Activated CD8-positive, alpha-beta memory T cell treated with anti-CD3 and anti-CD28 coated beads, Interleukin-2, amount 50 U/mL, for 1 hour (primary cell): ENCODE data around the gene LRRC4C.

Source experiments
- DNase-seq: peaks from one replicate; pipeline ENCODE4 v3.0.0-alpha.2; 2020; ENCODE audit errors: extremely low read depth

Gene LRRC4C

DNA sequence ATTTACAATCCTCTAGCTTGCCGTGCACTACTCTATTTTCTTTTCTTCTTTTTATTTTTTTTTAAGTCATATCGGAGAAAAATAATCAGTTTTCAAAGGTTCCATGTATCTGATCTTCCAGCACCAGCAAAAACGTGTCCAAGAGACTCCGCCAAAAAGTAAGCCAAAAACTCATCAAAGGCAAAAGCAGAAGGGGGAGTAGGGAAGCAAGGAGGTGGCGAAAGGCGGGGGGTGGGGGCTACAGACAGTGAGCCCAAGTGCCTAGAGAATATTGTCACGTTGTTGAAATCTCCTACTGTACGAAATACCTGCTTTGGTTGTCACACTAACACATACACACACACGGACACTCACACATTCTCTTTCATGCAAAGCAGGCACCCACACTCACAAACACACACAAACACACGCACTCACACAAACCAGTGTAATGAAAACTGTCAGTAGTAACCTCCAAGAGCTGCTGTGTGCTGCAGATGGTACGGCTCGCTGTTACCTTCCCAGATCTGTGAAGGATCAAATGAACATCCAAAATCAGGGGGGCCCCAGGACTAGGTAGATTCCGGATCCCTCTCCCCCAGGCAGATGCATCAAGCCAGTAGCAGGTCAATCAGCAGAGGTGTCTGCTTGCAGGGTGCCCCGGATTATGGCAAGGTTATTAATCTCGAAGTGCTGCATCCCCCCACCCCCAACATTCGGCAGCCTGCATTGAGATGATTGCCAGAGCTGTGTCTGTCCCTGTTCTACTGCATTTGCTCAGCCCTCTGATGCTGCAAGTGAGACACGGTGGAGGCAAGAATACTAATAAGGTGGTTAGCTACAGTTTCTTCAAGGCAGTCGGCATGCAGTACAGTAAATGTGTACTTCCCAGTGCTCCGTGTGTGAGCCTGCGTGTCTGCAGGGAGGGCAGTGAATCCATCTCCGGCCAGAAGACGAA lies at the start of gene LRRC4C:
Gene LRRC4C (minus strand): TSS at position 188 of the 937 bp plus-strand sequence.
- no peak for DNase-seq

DNA sequence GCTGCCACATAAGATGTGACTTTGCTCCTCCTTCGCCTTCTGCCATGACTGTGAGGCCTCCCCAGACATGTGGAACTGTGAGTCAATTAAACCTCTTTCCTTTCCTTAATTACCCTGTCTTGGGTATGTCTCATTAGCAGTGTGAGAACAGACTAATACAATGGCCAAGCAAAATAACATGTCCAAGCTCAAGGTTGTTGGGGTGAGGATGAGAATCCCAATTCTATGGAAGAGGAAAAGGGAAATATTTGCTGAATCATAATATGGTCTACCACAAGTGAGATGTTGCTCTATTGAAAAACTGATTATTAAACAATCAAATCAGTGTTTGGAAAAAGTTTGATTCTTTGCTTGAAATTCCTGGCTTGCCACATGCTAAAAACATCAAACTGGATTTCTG lies 48.7 kb upstream of the LRRC4C start:
- DNase-seq, result no peak

DNA sequence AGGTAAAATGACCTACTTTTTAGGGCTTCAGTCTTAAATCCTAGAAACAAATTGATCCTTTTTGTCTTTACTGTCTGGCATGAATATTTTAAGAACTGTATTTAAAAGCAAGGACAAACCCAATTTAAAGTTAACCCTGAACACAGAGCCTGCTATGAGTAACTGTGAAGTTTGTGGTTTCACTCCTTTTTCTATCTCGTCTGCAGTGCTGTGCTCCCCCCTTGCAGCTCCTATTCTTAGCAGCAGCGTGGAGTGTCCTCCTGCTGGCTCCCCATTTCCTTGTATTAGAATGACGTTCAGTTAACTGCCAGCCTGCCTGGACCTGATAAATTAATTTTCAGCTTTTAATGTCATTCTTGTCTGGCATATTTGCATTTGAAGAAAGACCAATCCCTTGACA lies 40.0 kb upstream of the LRRC4C start:
- DNase-seq, result no peak

DNA sequence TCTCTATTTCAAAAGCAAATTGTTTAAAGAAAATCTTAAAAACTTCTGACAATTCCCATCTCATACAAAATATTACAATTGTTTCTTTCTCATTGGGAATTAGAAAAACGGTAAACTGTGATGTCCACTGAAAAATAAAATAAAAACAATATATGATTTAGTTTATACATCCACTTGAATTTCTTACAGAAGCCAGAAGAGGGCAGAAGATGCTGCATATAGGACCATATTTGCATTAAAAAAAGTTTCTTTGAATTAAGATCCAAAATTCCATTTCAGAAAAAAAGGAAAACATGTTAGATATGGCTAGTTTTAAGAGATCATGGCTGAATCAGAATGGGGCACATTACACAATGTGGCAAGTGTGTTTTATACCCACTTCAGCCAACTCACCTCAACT lies 39.3 kb upstream of the LRRC4C start:
- no peak for DNase-seq

DNA sequence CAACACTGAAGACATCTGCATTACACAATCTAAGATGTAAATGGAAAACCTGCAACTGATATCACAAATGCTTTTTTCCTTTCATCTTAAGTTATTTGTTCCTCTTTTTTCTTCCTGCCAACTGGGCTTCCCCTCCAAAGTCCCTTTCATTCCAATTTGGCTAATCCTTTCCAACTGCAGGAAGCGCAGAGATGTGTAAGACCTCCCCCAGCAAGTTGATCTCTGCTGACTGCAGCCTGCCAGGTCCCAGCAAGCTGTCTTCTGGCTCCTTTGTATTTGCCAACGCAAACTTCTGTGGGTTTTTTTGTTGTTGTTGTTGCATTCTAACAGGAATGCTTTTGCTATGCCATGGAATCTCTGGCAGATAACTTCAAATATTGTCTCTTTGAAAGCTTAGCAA lies 38.5 kb upstream of the LRRC4C start:
- DNase-seq, result no peak

DNA sequence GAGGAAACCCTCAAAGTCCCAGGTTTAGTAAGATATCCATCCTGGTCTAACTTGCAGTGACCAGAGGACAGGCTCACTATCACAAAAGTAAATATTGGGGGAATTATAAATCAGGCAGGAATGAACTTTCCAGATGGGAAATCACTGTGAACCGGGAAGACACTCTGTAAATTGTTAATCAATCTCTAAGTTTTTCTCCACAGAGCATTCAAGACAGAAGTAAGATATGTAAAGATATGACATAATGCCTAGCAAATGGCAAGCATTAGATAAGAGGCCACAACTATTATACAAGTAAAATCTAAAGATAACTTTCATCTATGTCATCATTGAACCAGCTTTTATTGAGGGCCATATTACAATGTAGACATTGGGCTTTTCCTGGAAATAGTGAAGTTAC lies 35.3 kb upstream of the LRRC4C start:
- DNase-seq, result no peak

DNA sequence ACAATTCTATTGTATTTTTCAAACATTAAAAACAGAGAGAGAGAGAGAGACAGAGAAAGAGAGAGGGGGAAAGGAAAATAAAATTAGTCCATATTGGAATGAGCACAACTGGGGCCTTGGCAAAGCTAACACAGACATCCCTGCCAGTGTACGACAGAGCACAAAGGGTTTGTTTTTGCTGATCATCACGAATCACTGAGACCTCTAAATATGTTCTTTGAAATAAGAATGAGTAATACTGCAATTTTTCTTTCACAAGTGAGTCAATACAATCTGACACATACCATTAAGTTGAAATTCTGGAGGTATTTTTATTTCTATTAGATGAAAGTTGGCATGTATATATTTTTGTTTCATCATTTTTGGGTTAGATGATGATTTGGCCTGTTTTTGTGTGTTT lies 27.0 kb upstream of the LRRC4C start:
- no peak for DNase-seq

DNA sequence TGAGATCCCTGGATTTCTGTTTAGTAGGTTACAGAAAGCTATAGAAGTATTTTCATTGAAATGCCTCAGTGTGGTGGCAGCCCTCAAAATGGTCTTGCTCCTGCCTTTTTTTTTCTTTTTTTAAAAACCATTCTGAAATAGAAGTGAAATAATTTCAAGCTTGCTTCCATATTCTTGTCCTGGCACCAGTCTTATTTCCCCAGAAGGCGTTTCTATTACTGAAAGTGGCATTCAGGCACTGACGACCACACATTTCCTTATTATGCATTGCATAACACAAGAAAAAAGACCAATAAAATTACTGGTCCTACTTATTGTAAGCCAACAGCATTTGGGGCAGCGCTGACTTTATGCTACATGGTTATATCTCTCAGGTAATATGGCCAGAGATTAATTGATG lies 24.5 kb upstream of the LRRC4C start:
- DNase-seq, result no peak

DNA sequence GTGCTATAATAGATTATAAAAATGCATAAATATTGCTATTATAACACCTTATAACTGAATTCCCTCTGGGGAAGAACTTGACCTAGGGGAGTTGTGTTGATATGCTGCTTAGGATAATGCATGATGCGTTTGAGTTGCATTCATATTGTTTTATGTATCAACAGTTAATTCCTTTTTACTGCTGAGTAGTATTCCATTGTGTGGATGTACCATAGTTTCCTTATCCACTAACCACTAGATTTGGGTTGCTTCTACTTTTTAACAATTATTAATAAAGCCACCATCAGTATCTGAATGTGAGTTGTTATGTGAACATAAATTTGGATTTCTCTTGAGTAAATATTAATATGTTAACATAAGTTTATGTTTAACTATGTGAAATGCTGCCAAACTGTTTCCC lies 19.7 kb upstream of the LRRC4C start:
- no peak for DNase-seq

DNA sequence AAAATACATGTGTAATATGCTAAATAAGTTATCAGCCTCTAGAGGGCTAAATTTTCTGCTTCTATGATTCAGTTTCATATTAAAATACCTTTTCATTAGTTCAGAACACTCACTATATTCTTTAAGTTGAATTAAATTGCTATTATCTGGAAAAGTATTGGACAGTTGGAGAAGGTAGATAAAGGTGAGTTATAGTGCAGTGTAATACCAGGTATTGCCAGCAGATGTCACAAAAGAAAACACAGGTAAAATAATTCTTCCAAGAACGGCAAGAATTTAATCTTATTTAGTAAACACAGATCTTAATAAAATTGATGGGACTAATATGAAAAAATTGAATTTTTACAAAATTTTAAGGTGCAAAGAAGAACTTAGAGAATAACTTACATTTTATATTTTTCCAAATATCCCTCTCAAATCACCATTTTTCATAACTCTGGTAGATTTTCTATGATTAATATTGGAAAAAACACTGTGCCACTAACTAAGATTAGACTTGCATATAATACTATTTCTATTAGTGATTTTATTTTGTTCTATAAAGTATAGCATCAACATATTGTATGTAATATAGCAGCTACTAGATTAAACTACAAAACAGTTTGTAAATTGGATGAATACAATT lies 1.7 kb upstream of the LRRC4C start:
- DNase-seq, result no peak

DNA sequence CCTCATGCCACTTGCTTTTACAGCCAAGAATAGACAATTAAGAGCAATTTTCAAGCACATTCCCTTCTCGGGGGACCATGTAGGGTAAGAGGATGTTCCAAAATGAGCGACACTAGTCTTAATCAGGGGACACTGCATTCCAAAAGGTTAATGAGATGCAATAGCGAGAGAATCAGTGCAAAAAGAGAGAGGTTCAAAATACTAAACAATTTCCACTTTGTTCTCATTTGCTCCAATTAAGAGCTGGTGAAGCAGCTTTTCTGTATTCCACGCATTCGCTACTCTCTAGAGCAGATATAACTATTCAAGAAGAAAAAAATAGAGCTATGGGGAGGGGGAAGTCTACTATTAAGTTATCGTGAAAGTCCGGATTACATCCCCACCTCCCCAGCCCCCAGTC lies 811 bp downstream of the LRRC4C start:
- DNase-seq, result no peak

DNA sequence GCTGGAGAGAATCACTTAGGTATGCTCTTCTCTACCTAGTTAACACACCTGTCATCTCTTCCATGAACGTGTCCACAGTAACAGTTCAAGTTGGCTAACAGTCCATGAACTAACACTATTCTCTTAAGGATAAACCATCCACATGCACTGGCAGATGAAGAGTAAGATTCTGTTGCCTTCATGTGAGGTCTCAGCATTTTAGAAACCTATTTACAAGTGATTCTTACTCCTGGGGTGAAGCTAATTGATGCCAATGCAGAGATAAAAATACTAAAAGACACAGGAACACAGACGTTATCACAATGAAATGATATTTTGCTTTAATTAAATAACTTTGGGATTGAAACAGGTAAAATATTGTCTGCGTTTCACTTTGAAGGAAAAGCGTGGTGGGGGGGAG lies 1.3 kb downstream of the LRRC4C start:
- no peak for DNase-seq

DNA sequence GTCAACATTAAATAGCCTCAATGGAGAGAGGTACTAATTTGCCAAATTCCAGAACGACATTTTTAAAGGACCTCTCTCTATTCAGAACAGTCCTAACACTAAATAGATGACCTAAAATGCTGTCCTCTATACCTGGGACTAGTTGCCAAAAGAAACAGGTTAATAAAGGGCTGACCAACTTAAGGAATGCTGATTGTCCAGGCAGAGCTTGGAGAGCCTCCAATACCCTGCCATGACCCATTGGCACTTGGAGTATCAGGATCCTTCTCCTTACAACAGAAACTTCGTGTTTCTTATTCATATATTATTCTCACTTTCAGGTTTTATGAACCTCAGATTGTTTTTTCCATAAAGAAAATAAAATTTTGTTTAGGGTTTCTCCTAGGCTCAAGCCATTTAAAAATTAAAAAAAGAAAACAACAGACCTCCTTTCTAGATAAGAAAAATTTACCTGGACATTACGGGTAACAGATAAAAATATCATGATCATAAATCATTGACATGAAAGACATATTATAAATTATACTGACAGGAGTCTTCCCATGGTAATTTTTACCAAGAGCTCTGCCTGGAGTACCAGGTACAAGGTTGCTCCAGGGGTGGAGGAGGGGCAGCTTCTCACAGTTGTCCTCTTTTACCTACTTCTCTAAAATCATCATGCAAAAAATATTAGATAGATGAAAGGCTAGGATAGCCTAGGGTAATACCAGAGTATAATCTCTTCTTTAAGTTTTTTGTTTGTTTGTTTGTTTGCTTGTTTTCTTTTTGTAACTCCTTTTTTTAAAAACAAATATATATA lies 2.0 kb downstream of the LRRC4C start:
- no peak for DNase-seq

DNA sequence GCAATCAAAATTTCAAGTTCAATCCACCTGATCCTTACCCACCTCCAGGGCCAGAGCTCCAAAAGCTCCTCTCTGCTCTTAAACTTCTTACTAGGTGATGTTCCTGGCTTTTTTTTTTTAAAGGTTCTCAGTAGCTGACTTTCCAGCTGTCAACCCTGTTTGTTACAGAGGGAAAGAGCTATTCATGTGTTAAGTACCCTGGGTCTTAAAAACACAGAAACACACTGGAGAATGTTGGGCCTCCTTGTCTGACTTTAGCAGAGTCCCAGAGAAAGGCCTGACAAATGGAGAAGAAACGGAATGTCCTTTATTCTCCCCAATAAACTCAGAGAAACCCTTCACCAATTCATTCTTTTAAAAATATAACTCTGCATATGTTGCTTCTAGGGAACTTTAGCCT lies 3.2 kb downstream of the LRRC4C start:
- no peak for DNase-seq

DNA sequence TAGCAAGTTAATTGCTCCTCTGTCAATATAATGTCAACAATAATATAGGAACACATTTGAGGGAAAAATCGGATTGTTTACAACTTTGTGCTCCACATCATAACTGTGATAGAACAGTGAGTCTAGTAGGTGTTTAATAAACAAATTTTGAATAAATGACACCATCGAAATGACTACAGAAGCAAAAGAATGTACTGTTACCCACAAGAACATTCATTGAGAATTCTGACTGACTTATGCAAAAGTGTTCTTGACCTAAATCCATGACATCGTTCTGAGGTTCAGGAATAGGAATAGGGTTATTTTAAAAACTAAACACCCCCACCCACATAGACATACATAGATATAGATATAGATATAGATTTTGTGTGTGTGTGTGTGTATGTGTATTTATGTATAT lies 8.4 kb downstream of the LRRC4C start:
- DNase-seq, result no peak

DNA sequence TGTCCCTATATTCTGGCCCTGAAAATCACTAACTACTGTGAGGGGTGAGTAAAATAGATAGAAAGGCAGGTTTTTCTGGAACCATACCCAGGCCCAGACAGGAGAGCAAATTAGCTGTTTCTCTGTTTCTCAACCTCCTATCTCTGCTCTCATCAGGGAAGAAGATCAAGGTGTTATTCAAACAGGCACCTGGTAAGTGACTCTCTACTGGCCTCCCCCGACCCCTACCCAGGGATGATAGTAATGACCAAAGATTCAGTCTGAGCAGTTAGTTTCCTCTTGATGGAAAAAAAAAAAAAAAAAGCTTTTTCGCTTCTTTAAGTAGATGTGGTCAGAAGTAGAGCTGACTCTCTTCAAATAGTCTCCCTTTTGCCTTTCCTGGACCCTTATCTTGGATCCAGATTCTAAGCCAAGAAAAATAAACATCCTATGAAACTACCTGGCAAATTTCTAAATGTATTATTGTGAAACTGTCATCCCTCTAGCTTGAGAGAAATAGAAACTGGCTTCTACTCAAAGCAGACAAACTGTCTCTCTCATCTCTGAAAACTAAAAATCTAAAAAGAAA lies 9.9 kb downstream of the LRRC4C start:
- no peak for DNase-seq

DNA sequence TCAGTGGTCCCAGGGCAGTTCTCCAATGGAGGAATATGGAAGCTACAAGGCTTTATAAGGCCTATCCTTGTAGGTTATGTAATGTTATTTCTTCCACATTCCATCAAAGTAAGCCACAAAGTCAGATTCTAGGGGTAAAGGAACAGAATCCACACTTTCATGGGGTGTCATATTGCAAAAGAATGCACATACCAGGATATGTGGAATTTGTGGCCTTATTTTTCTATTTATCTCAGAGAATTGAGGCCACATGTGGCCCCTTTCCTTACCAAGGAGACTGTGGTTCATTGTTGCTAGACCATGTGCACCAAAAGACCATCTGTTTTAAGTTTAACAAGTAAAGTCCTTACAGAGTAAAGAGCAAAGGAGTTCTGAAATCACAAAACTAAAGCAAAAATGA lies 12.9 kb downstream of the LRRC4C start:
- DNase-seq, result no peak

DNA sequence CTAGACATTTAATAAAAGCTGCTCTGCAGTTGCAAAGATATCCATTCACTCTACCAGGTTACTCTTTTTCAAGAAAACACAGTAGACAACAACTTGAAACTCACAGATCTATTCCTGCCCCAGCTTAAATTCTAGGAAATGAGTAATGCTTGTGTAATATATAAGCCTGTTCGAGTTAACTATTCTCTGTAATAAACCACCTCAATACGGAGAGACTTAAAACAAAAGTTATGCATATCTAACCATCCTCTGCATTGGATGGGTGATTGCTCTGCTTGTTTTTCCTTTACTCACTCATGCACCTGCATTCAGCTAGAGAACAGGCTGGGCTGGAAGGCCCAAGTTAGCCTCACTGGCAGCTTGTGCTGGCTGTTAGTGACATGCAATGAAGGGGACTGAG lies 13.3 kb downstream of the LRRC4C start:
- DNase-seq, result no peak

DNA sequence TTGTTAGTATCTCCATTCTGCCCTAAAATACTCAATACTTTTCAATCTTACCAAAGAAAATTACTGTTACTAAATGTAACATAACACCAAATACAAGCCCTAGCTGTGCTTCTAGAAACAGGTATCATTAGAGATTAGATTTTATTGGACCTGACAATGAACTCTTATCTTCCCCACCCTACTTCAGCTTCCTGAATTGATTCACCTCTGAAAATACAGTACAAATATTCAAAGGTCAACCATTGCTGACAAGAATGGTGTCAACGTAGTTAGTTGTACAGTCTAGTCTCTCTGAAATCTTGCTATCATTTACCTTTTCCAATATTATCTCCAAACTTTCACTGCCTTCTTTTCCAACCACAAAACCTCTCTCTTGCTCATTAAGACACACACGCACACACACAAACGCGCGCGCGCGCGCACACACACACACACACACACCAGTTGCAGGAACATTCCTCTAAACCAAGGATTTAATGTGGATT lies 22.4 kb downstream of the LRRC4C start:
- DNase-seq, result no peak

DNA sequence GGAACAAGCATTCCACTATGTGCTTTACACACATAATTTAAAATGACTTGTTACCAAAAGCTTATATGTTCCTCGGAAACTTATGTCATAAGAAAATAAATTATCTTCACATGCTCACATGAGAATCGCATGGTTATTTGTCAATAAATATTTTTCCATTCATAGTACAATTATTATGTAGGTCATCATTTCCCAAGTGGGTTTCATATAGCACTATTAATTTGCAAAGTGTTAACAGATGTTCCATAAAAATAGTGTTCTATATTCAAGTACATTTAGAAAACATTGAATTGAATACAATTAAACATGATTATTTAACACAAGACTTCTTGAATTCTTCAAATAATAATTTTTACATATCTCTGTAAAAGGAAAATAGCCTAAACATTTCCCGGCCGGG lies 23.9 kb downstream of the LRRC4C start:
- DNase-seq, result no peak

DNA sequence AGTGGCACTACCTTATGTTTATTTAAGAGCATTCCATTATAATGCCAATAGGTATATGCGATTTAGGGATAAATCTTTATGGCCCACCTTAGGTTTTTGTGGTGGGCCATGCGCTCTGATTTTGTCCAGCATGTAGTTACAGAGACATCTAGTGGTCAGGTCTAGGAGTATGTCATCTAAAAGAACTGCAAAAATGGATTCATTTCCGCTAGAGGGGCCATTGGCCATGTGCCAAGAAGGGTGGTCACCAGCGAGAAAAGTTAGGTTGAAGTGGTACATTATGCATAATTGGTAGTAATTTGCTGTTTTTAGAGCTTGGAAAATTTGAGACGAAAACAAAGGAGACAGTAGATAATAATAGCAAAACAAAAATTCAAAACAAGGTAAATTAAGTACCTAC lies 27.7 kb downstream of the LRRC4C start:
- no peak for DNase-seq

DNA sequence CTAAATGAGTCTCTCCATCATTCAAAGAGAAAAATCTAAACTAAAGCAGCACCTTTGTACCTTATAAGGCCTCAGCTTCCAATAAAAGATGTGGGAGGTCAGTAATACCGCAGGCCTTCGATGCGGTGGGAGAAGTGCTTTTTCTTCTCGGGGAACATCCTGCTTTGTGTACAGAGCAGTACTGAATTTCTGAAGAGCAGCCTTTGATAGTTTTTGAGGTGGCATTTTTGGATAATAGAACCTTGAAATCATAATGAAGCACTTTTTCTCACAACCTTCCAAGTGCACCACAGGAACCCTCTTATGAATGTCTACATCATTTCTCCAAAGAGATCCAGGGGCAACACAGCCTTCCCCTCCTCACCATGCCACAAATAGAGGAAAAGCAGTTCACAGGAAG lies 39.6 kb downstream of the LRRC4C start:
- no peak for DNase-seq
